BE2C (cell line): ENCODE results near the gene COL24A1.

Experiments used
- DNase-seq: peaks from one replicate; pipeline ENCODE4 v3.0.0-alpha.2; 2020
- H3K27me3 ChIP-seq: fragments of 250-450 bp; sonication (Bioruptor Pico); 2 replicates; pipeline ENCODE4 v1.5.1; 2020; ENCODE audit warnings: mild to moderate bottlenecking
- H3K36me3 ChIP-seq: fragments of 250-450 bp; sonication (Bioruptor Pico); 2 replicates; pipeline ENCODE4 v1.5.1; 2020; ENCODE audit warnings: mild to moderate bottlenecking
- H3K4me1 ChIP-seq: fragments of 250-450 bp; sonication (Bioruptor Pico); 2 replicates; pipeline ENCODE4 v1.5.1; 2020
- H3K4me3 ChIP-seq: 2 replicates; pipeline ENCODE4 v1.5.1; 2011; ENCODE audit warnings: low read depth, low read length
- H3K9me3 ChIP-seq: fragments of 250-450 bp; sonication (Bioruptor Pico); 2 replicates; pipeline ENCODE4 v1.5.1; 2020
- TF ChIP-seq, protein P1 (sequence below): IDR thresholded peaks from 2 replicates; pipeline ENCODE4 v1.5.1; 2012; ENCODE audit warnings: mild to moderate bottlenecking, low read depth, low read length

The COL24A1 gene

DNA sequence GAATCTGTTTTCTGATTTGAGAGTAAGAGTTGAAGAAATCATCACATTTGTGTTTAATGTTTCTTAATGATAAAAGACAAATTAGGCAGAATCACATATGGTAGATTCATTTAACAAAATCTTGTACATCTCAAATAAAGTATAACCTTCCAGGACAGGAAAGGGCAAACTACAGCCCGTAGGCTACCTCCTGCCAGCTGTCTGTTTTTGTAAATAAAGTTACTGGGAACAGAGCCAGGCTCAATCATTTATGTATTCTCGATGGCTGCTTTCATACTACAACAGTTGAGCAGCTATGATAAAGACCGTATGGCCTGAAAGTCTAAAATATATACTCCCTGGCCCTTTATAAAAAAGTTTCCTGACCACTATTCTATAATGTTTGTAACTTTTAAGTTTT lies 204.1 kb downstream of the COL24A1 start:
- no peaks in the 10 kb centered on the region for H3K36me3 ChIP-seq
- DNase-seq, result peak; percentile 32
- TF ChIP-seq, protein P1, sequence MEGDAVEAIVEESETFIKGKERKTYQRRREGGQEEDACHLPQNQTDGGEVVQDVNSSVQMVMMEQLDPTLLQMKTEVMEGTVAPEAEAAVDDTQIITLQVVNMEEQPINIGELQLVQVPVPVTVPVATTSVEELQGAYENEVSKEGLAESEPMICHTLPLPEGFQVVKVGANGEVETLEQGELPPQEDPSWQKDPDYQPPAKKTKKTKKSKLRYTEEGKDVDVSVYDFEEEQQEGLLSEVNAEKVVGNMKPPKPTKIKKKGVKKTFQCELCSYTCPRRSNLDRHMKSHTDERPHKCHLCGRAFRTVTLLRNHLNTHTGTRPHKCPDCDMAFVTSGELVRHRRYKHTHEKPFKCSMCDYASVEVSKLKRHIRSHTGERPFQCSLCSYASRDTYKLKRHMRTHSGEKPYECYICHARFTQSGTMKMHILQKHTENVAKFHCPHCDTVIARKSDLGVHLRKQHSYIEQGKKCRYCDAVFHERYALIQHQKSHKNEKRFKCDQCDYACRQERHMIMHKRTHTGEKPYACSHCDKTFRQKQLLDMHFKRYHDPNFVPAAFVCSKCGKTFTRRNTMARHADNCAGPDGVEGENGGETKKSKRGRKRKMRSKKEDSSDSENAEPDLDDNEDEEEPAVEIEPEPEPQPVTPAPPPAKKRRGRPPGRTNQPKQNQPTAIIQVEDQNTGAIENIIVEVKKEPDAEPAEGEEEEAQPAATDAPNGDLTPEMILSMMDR, result no peak
- no peaks in the 10 kb centered on the region; the same call in 1 of the 2 replicates for H3K4me1 ChIP-seq
- no peaks in the 10 kb centered on the region for H3K27me3 ChIP-seq
- H3K9me3 ChIP-seq, result no peaks in the 10 kb centered on the region
- no peak overlapping the region for H3K4me3 ChIP-seq

DNA sequence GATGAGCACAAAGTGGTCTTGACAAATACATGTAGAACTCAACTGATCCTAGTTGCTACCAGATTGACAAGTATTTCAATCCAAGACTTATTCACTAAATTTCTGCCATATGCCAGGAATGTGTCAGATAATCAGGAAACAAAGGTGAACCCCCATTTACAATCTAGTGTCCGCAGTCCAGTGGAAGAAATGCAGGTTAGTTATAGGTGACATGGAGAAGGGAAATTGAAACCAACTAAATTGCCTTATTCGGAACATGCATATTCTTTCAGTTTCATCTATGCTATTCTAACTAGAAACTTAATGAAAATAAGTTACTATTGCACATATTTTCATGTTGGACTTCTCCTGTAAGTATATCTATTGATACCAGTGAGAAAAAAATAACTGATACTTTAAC lies 209.4 kb downstream of the COL24A1 start:
- no peak overlapping the region for H3K4me3 ChIP-seq
- no peaks in the 10 kb centered on the region for H3K4me1 ChIP-seq
- DNase-seq, result no peak
- TF ChIP-seq, protein P1, result no peak
- no peaks in the 10 kb centered on the region for H3K27me3 ChIP-seq
- no peaks in the 10 kb centered on the region for H3K36me3 ChIP-seq
- no peaks in the 10 kb centered on the region for H3K9me3 ChIP-seq

DNA sequence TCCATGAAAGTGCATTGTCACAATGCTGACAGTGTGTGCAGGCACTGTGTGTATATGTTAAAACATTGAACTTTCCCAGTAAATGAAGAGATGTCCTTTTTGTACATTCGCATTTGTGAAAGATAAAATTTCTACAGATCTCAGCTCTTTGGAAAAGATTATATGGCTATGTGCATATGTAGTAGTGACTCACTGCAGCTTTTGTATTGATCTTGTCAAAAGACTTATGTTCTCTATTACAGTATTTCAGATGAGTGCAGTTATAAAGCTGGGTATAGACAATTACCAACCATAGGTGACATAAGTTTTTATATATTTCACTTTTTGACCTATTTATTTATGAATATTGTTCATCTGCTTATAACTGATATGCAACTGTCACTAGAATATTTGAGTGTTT lies 212.6 kb downstream of the COL24A1 start:
- DNase-seq, result no peak
- H3K4me3 ChIP-seq, result no peak overlapping the region
- no peaks in the 10 kb centered on the region for H3K27me3 ChIP-seq
- H3K4me1 ChIP-seq, result no peaks in the 10 kb centered on the region
- TF ChIP-seq, protein P1, result no peak
- no peaks in the 10 kb centered on the region for H3K36me3 ChIP-seq
- H3K9me3 ChIP-seq, result no peaks in the 10 kb centered on the region

DNA sequence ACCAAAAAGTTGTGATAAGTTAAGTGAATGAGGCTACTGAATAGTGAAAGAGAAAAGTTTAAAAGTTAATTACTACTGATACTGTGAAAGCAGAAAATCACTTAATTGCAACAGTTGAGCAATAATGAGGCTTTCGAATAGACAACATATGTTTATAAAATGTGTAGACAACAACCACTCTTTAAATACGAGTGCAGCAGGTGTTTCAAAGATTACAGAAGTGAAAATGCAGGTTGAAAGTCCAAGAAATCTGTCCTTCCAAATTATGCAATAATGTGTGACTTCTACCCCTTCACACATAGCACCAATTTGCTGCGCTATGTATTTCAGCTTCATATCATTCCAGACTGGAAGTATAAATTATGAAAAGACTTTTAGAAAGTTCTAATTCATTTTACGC lies 213.0 kb downstream of the COL24A1 start:
- H3K9me3 ChIP-seq, result no peaks in the 10 kb centered on the region
- no peaks in the 10 kb centered on the region for H3K27me3 ChIP-seq
- H3K4me3 ChIP-seq, result no peak overlapping the region
- DNase-seq, result no peak
- no peaks in the 10 kb centered on the region for H3K4me1 ChIP-seq
- TF ChIP-seq, protein P1, result no peak
- no peaks in the 10 kb centered on the region for H3K36me3 ChIP-seq

DNA sequence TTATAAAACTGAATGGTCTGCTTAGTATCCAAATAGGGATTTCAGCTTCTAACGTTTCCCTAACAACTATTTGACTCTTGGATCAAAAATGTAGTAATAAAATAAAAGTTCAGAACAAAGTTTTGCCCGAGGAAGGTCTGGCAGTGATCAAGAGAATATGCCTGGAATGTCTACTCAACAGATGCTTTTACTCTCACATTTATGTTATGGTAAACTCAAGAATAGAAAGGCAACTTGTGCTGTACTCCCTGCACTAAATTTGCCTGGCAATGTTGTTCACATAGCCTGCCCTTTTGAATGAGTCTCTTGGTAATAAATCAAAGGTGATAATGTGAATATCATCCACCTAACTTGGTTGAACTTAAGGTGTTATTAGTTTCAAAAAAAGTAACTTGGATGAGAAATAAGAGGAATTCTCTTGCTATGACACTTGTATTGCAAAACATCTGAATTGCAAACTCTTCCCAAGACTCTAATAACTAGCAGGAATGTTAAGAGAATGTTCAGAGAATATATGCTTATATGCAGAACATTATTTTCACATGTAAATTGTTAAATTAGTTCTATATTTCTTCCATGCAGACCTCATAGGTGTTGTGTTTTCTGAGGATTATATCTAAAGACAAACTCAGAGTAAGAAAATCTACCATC lies 215.8 kb downstream of the COL24A1 start:
- Histone ChIP-seq H3K36me3 (no peaks in the 10 kb centered on the region), H3K9me3 (no peaks in the 10 kb centered on the region), H3K27me3 (no peaks in the 10 kb centered on the region), H3K4me1 (no peaks in the 10 kb centered on the region), H3K4me3 (no peak overlapping the region)
- no peak for DNase-seq
- TF ChIP-seq, protein P1, result no peak

DNA sequence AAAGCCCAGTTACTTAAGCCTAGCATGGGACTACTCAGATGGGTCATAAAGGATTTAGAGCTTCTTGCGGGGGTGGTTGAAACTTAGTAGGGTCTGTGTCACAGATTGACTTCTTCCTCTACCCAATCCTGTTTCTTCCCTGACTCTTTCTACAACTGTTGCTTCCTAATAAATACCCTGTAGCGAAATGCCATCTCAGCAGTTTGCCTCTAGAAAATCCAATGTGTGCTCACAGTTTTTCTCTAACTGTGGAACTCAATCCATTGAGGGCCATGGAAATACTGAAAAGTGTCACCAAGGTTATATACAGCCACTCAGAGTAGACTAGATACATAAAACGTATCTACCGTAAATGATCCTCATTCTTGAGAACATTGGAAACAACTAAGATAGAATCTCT lies 217.7 kb downstream of the COL24A1 start:
- TF ChIP-seq, protein P1, result no peak
- H3K27me3 ChIP-seq, result no peaks in the 10 kb centered on the region

More for the DNA sequence above, 217.7 kb downstream of the COL24A1 start:
- Histone ChIP-seq H3K9me3 (no peaks in the 10 kb centered on the region), H3K36me3 (no peaks in the 10 kb centered on the region), H3K4me3 (no peak overlapping the region), H3K4me1 (no peaks in the 10 kb centered on the region)
- no peak for DNase-seq
